GM03348 (cell line): ENCODE data around the gene ZCCHC7.

Experiments
- DNase-seq: peaks from one replicate; pipeline ENCODE4 v3.0.0; 2012; ENCODE audit warnings: low spot score

Gene ZCCHC7

GRCh38 chr9:37405350-37405749 lies 285.0 kb downstream of the ZCCHC7 start:
- DNase-seq = no peak

- DNase-seq = no peak
These were observed 285.5 kb downstream of the ZCCHC7 start for GRCh38 chr9:37405764-37406380.

GRCh38 chr9:37406603-37407401 lies 286.4 kb downstream of the ZCCHC7 start:
- no peak for DNase-seq

- no peak for DNase-seq
These were observed 287.1 kb downstream of the ZCCHC7 start for GRCh38 chr9:37407468-37407867.
